ENCODE measurements around the gene KIF21A. TPM values are rescaled to one million over a fixed set of nuclear protein-coding genes. Genes with fewer than 3 reads are reported as not detected.

The KIF21A gene
- total RNA-seq, 2 experiments from 2014 or later = 28.5 to 30.5 TPM

- Mint-ChIP-seq H3K4me1 (ENCODE audit: low read depth) (no peaks in the 10 kb centered on the region), H3K27me3 (peaks cover 2% of the 10 kb centered on the region), H3K36me3 (peaks cover 9% of the 10 kb centered on the region), H3K9me3 (no peaks in the 10 kb centered on the region), H3K4me3 (no peak overlapping the region), H3K27ac (no peak overlapping the region)
- CTCF ChIA-PET = interaction anchor here (0.7 kb wide), 1 partner anchor 19 kb away, joined by 3 read pairs; no protein-coding TSS in a partner anchor
- DNase-seq = no peak
- intact Hi-C loops (cut with micrococcal nuclease) = no loop called here
- POLR2A ChIA-PET = no interaction called here
Observed at GRCh38 chr12:39292125-39292630, 150.7 kb downstream of the KIF21A start.

GRCh38 chr12:39287817-39288216, 155.1 kb downstream of the KIF21A start:
- no peaks in the 10 kb centered on the region for H3K9me3 Mint-ChIP-seq
- POLR2A ChIA-PET = no interaction called here
- no peak overlapping the region for H3K27ac Mint-ChIP-seq
- peaks cover 2% of the 10 kb centered on the region for H3K27me3 Mint-ChIP-seq
- H3K4me3 Mint-ChIP-seq = no peak overlapping the region
- intact Hi-C loops (cut with micrococcal nuclease) = no loop called here
- H3K36me3 Mint-ChIP-seq = no peaks in the 10 kb centered on the region
- H3K4me1 Mint-ChIP-seq (ENCODE audit: low read depth) = no peaks in the 10 kb centered on the region
- CTCF ChIA-PET = interaction anchor here (4.7 kb wide), 1 partner anchor 15 kb away, joined by 28 read pairs; no protein-coding TSS in a partner anchor
- DNase-seq = no peak

- no peaks in the 10 kb centered on the region for H3K36me3 Mint-ChIP-seq
- H3K4me3 Mint-ChIP-seq = no peak overlapping the region
- DNase-seq = no peak
- H3K27ac Mint-ChIP-seq = no peak overlapping the region
- no peaks in the 10 kb centered on the region for H3K4me1 Mint-ChIP-seq (ENCODE audit: low read depth)
- ChIA-PET POLR2A (no interaction called here), CTCF (interaction anchor here (4.7 kb wide), 1 partner anchor 14 kb away, joined by 28 read pairs; no protein-coding TSS in a partner anchor)
- H3K9me3 Mint-ChIP-seq = no peaks in the 10 kb centered on the region
- peaks cover 2% of the 10 kb centered on the region for H3K27me3 Mint-ChIP-seq
- intact Hi-C loops (cut with micrococcal nuclease) = no loop called here
Observed at GRCh38 chr12:39287409-39287808, 155.5 kb downstream of the KIF21A start.

GRCh38 chr12:39278426-39278825, 164.5 kb downstream of the KIF21A start:
- Mint-ChIP-seq H3K4me1 (ENCODE audit: low read depth) (no peaks in the 10 kb centered on the region), H3K36me3 (no peaks in the 10 kb centered on the region), H3K27me3 (peaks cover 2% of the 10 kb centered on the region), H3K4me3 (no peak overlapping the region), H3K27ac (no peak overlapping the region), H3K9me3 (no peaks in the 10 kb centered on the region)
- ChIA-PET CTCF (no interaction called here), POLR2A (no interaction called here)
- intact Hi-C loops (cut with micrococcal nuclease) = loop anchor here (10.0 kb wide), 1 partner anchor 374 kb away; the partner anchor contains the start of gene CPNE8
- DNase-seq = no peak

- H3K4me3 Mint-ChIP-seq = no peak overlapping the region
- ChIA-PET CTCF (no interaction called here), POLR2A (no interaction called here)
- no peaks in the 10 kb centered on the region for H3K4me1 Mint-ChIP-seq (ENCODE audit: low read depth)
- H3K27me3 Mint-ChIP-seq = peaks cover 6% of the 10 kb centered on the region
- intact Hi-C loops (cut with micrococcal nuclease) = loop anchor here (10.0 kb wide), 1 partner anchor 373 kb away; the partner anchor contains the start of gene CPNE8
- DNase-seq = no peak
- no peaks in the 10 kb centered on the region for H3K36me3 Mint-ChIP-seq
- H3K9me3 Mint-ChIP-seq = no peaks in the 10 kb centered on the region
- no peak overlapping the region for H3K27ac Mint-ChIP-seq
Observed at GRCh38 chr12:39277416-39277815, 165.5 kb downstream of the KIF21A start.

GRCh38 chr12:39275846-39276245, 167.1 kb downstream of the KIF21A start:
- no peaks in the 10 kb centered on the region for H3K9me3 Mint-ChIP-seq
- no peaks in the 10 kb centered on the region for H3K4me1 Mint-ChIP-seq (ENCODE audit: low read depth)
- H3K27ac Mint-ChIP-seq = no peak overlapping the region
- intact Hi-C loops (cut with micrococcal nuclease) = loop anchor here (10.0 kb wide), 1 partner anchor 371 kb away; the partner anchor contains the start of gene CPNE8
- ChIA-PET CTCF (no interaction called here), POLR2A (no interaction called here)
- no peaks in the 10 kb centered on the region for H3K36me3 Mint-ChIP-seq
- no peak overlapping the region for H3K4me3 Mint-ChIP-seq
- DNase-seq = no peak
- peaks cover 6% of the 10 kb centered on the region for H3K27me3 Mint-ChIP-seq

- DNase-seq = no peak
- Mint-ChIP-seq H3K4me3 (no peak overlapping the region), H3K4me1 (ENCODE audit: low read depth) (no peaks in the 10 kb centered on the region), H3K36me3 (no peaks in the 10 kb centered on the region), H3K27ac (no peak overlapping the region), H3K27me3 (peaks cover 6% of the 10 kb centered on the region), H3K9me3 (no peaks in the 10 kb centered on the region)
- ChIA-PET POLR2A (no interaction called here), CTCF (interaction anchor here (0.6 to 4.7 kb wide), 32 partner anchors 10 to 946 kb away, joined by 3 to 38 read pairs (median 3); no protein-coding TSS in a partner anchor)
- intact Hi-C loops (cut with micrococcal nuclease) = loop anchor here (1.0 to 10.0 kb wide), 4 partner anchors 128 to 1136 kb away; partner anchors contain the start of gene CPNE8
Observed at GRCh38 chr12:39272871-39273655, 169.9 kb downstream of the KIF21A start.

- no peak for DNase-seq
- intact Hi-C loops (cut with micrococcal nuclease) = no loop called here
- Mint-ChIP-seq H3K4me3 (no peak overlapping the region), H3K36me3 (no peaks in the 10 kb centered on the region), H3K4me1 (ENCODE audit: low read depth) (no peaks in the 10 kb centered on the region), H3K27ac (no peak overlapping the region), H3K9me3 (peaks cover 3% of the 10 kb centered on the region), H3K27me3 (peaks cover 4% of the 10 kb centered on the region)
- POLR2A ChIA-PET = no interaction called here
- CTCF ChIA-PET = no interaction called here
Observed at GRCh38 chr12:39269492-39269891, 173.4 kb downstream of the KIF21A start.

- ChIA-PET CTCF (no interaction called here), POLR2A (no interaction called here)
- Mint-ChIP-seq H3K27me3 (peaks cover under 1% of the 10 kb centered on the region), H3K4me1 (ENCODE audit: low read depth) (no peaks in the 10 kb centered on the region), H3K4me3 (no peak overlapping the region), H3K27ac (no peak overlapping the region), H3K9me3 (peaks cover 3% of the 10 kb centered on the region), H3K36me3 (no peaks in the 10 kb centered on the region)
- no peak for DNase-seq
- intact Hi-C loops (cut with micrococcal nuclease) = no loop called here
Observed at GRCh38 chr12:39267886-39268285, 175.0 kb downstream of the KIF21A start.

- CTCF ChIA-PET = no interaction called here
- Mint-ChIP-seq H3K4me3 (no peak overlapping the region), H3K27ac (no peak overlapping the region), H3K27me3 (no peaks in the 10 kb centered on the region), H3K4me1 (ENCODE audit: low read depth) (no peaks in the 10 kb centered on the region), H3K36me3 (no peaks in the 10 kb centered on the region), H3K9me3 (no peaks in the 10 kb centered on the region)
- DNase-seq = no peak
- intact Hi-C loops (cut with micrococcal nuclease) = no loop called here
- POLR2A ChIA-PET = no interaction called here
Observed at GRCh38 chr12:39252628-39253027, 190.3 kb downstream of the KIF21A start.
